GM18867 (cell line): ENCODE measurements around the gene ZBP1.
A peak's percentile ranks its signal among the peaks of the same experiment; 100 is the strongest.

Source experiments
- ATAC-seq: cut with Tn5 transposase; IDR thresholded peaks from one replicate; pipeline ENCODE4 v1.9.1; 2021; ENCODE audit warnings: mild to moderate bottlenecking, moderate library complexity; ENCODE audit not compliant: unreplicated experiment

The ZBP1 gene

GRCh38 chr20:57658833-57659516 lies 38.7 kb upstream of the ZBP1 start:
- ATAC-seq: no peak

GRCh38 chr20:57658447-57658832 lies 38.2 kb upstream of the ZBP1 start:
- ATAC-seq: no peak

GRCh38 chr20:57657535-57658446 lies 37.6 kb upstream of the ZBP1 start:
- ATAC-seq: no peak

- ATAC-seq: no peak
Observed at GRCh38 chr20:57656821-57657534, 36.8 kb upstream of the ZBP1 start.

GRCh38 chr20:57656252-57656820 lies 36.1 kb upstream of the ZBP1 start:
- ATAC-seq: no peak

GRCh38 chr20:57655809-57656155 lies 35.6 kb upstream of the ZBP1 start:
- no peak for ATAC-seq

GRCh38 chr20:57654998-57655808 lies 35.0 kb upstream of the ZBP1 start:
- no peak for ATAC-seq

- peak; percentile 79 for ATAC-seq
Observed at GRCh38 chr20:57654363-57654997, 34.3 kb upstream of the ZBP1 start.

GRCh38 chr20:57653910-57654309 lies 33.7 kb upstream of the ZBP1 start:
- ATAC-seq: no peak

GRCh38 chr20:57653546-57653900 lies 33.3 kb upstream of the ZBP1 start:
- no peak for ATAC-seq

- ATAC-seq: no peak
Observed at GRCh38 chr20:57652606-57653545, 32.6 kb upstream of the ZBP1 start.

GRCh38 chr20:57651881-57652605 lies 31.8 kb upstream of the ZBP1 start:
- ATAC-seq: no peak

GRCh38 chr20:57650756-57651483 lies 30.7 kb upstream of the ZBP1 start:
- no peak for ATAC-seq

GRCh38 chr20:57650266-57650665 lies 30.0 kb upstream of the ZBP1 start:
- ATAC-seq: no peak

- no peak for ATAC-seq
Observed at GRCh38 chr20:57649617-57650015, 29.4 kb upstream of the ZBP1 start.

- no peak for ATAC-seq
Observed at GRCh38 chr20:57648878-57649616, 28.8 kb upstream of the ZBP1 start.
